K562 (cell line): ENCODE results near the gene CLCN2. TPM values are rescaled to one million over a fixed set of nuclear protein-coding genes. Genes with fewer than 3 reads are reported as not detected.

Source experiments
- BRD9 ChIP-seq: fragments of 450-650 bp; IDR thresholded peaks from 2 replicates; pipeline ENCODE4 v1.6.1; 2018; ENCODE audit warnings: low read depth; ENCODE audit not compliant: partially characterized antibody
- CBFB ChIP-seq: sonication (generic); formaldehyde crosslinking; IDR thresholded peaks from 2 replicates; pipeline ENCODE4 v1.4.0; 2020; ENCODE audit warnings: mild to moderate bottlenecking, missing genetic modification reagents
- CBX1 ChIP-seq: sonication (generic); IDR thresholded peaks from 2 replicates; pipeline ENCODE4 v1.6.1; 2016; ENCODE audit warnings: antibody characterized with exemption, low read depth, mild to moderate bottlenecking
- CHAMP1 ChIP-seq: fragments of 450-650 bp; IDR thresholded peaks from 2 replicates; pipeline ENCODE4 v1.6.1; 2016; ENCODE audit warnings: mild to moderate bottlenecking
- CREB3L1 ChIP-seq: fragments of 450-650 bp; IDR thresholded peaks from 2 replicates; pipeline ENCODE4 v1.6.1; 2014; ENCODE audit warnings: low read depth, mild to moderate bottlenecking, moderate library complexity, borderline replicate concordance
- E4F1 ChIP-seq: fragments of 250-450 bp; sonication (Bioruptor Pico); IDR thresholded peaks from 2 replicates; pipeline ENCODE4 v1.5.0; 2021; ENCODE audit warnings: mild to moderate bottlenecking, borderline replicate concordance
- KDM5B ChIP-seq: fragments of 200-600 bp; sonication (generic); IDR thresholded peaks from 2 replicates; pipeline ENCODE4 v1.6.1; 2012; ENCODE audit warnings: low read depth, mild to moderate bottlenecking, moderate library complexity, low read length, control low read depth, inconsistent platforms; ENCODE audit not compliant: insufficient replicate concordance
- MBD2 ChIP-seq: sonication (generic); IDR thresholded peaks from 2 replicates; pipeline ENCODE4 v1.6.1; 2016; ENCODE audit warnings: low read depth, borderline replicate concordance
- NFXL1 ChIP-seq: fragments of 450-650 bp; formaldehyde crosslinking; IDR thresholded peaks from 2 replicates; pipeline ENCODE4 v1.4.0; 2021; ENCODE audit warnings: mild to moderate bottlenecking
- PHF21A ChIP-seq: fragments of 450-650 bp; IDR thresholded peaks from 2 replicates; pipeline ENCODE4 v1.6.1; 2017; ENCODE audit warnings: low read depth, borderline replicate concordance
- PTRF ChIP-seq: fragments of 450-650 bp; IDR thresholded peaks from 2 replicates; pipeline ENCODE4 v1.6.1; 2016; ENCODE audit warnings: mild to moderate bottlenecking, missing genetic modification characterization, missing compliant biosample characterization
- PURB ChIP-seq: sonication (generic); formaldehyde crosslinking; IDR thresholded peaks from 2 replicates; pipeline ENCODE4 v1.9.0; 2021; ENCODE audit warnings: low read depth, mild to moderate bottlenecking, missing genetic modification reagents
- SRSF3 ChIP-seq: fragments of 200-400 bp; formaldehyde crosslinking; IDR thresholded peaks from 2 replicates; pipeline ENCODE4 v1.6.1; 2016; ENCODE audit warnings: mild to moderate bottlenecking, low read length, moderate library complexity; ENCODE audit not compliant: insufficient read depth
- TAF1 ChIP-seq: IDR thresholded peaks from 2 replicates; pipeline ENCODE4 v1.6.1; 2011; ENCODE audit warnings: mild to moderate bottlenecking, low read length, moderate library complexity; ENCODE audit not compliant: insufficient read depth, control insufficient read depth, severe bottlenecking; ENCODE audit errors: extremely low read depth
- TGIF2 ChIP-seq: sonication (generic); formaldehyde crosslinking; IDR thresholded peaks from 2 replicates; pipeline ENCODE4 v1.8.1; 2022; ENCODE audit warnings: mild to moderate bottlenecking, missing genetic modification reagents, moderate library complexity
- ZBTB8A ChIP-seq: fragments of 450-650 bp; IDR thresholded peaks from 2 replicates; pipeline ENCODE4 v1.6.1; 2018; ENCODE audit warnings: mild to moderate bottlenecking, moderate library complexity; ENCODE audit not compliant: partially characterized antibody
- ZNF217 ChIP-seq: sonication (generic); formaldehyde crosslinking; IDR thresholded peaks from 2 replicates; pipeline ENCODE4 v1.8.0; 2022; ENCODE audit warnings: mild to moderate bottlenecking, missing genetic modification reagents
- ZNF263 ChIP-seq: sonication (generic); formaldehyde crosslinking; IDR thresholded peaks from 2 replicates; pipeline ENCODE4 v1.8.0; 2022; ENCODE audit warnings: mild to moderate bottlenecking, missing genetic modification reagents, borderline replicate concordance
- ZNF699 ChIP-seq: fragments of 250-450 bp; sonication (Bioruptor Pico); IDR thresholded peaks from 2 replicates; pipeline ENCODE4 v1.8.0; 2021; ENCODE audit warnings: mild to moderate bottlenecking, moderate library complexity; ENCODE audit not compliant: insufficient replicate concordance
- polyA plus RNA-seq, 8 experiments: library from polyadenylated mRNA; depleted of rRNA in 4 of 8; stranded (reverse) in 5 of 8; unstranded in 3 of 8; fragments of >200 nt; fragmentation: Nextera tagmentation in 2 of 8; fragmentation: Illumina TruSeq in 1 of 8; extraction: Ambion mirVana in 2 of 8; extraction: Trizol in 1 of 8; gene quantifications; 2 replicates each; pipeline versions ENCODE4 v1.2.1 to v1.2.3, GENCODE V29; 2011 to 2014; ENCODE audit warnings: inconsistent platforms in 1 of 8, missing spikeins in 1 of 8
- total RNA-seq, 7 experiments: library from RNA; depleted of rRNA in 6 of 7; stranded (reverse); fragments of >200 nt in 6 of 7; fragmentation: Illumina TruSeq in 2 of 7; extraction: Trizol in 2 of 7; gene quantifications; 2 replicates each; pipeline versions ENCODE4 v1.2.1 to v1.2.3, GENCODE V29; 2011 to 2021; ENCODE audit warnings: low replicate concordance in 1 of 7

CLCN2 gene
- total and polyA plus RNA-seq, 9 of the 15 experiments (the other 6 are each of a cell fraction or from before 2014, with no cell fraction given) = 0.10 to 14.0 (median 6.9) TPM

GRCh38 chr3:184362668-184363546 lies 1.5 kb upstream of the CLCN2 start (continued):
- TF ChIP-seq CHAMP1 = no peak
- no peak for TF ChIP-seq ZBTB8A
- TF ChIP-seq ZNF263 (CRISPR knock-in tag) = no peak
- no peak for TF ChIP-seq ZNF699 (CRISPR knock-in tag)
- peak; percentile 10; the same call in 1 of the 2 replicates for TF ChIP-seq CBX1
- TF ChIP-seq CBFB (CRISPR knock-in tag) = no peak
- TF ChIP-seq PURB (CRISPR knock-in tag) = no peak
- no peak for TF ChIP-seq E4F1 (CRISPR knock-in tag)
- no peak for TF ChIP-seq PTRF (tag)
- TF ChIP-seq TGIF2 (CRISPR knock-in tag) = no peak
- TF ChIP-seq CREB3L1 = peak; percentile 68; the same call in 1 of the 2 replicates
- TF ChIP-seq KDM5B = peak; percentile 64
- TF ChIP-seq MBD2 = peak; percentile 33; the same call in 1 of the 2 replicates
- TF ChIP-seq PHF21A = no peak
- TF ChIP-seq ZNF217 (CRISPR knock-in tag) = no peak
- TF ChIP-seq TAF1 = peak; percentile 84
- no peak for TF ChIP-seq SRSF3
- TF ChIP-seq BRD9 = peak; percentile 57
- no peak for TF ChIP-seq NFXL1 (CRISPR knock-in tag)
